Suppressor macrophage treated with lipopolysaccharide for 1 hour (primary cell): ENCODE measurements around the gene PHF20.
"Not testable (repeated sequence)": the region's sequence is repeated elsewhere in the genome, so short reads cannot be mapped to it uniquely, and the experiment has no call there.

ENCODE experiments used
- DNase-seq, 3 donors: peaks; one replicate each; pipeline ENCODE4 v3.0.0-alpha.2; 2020 to 2022

The PHF20 gene

DNA sequence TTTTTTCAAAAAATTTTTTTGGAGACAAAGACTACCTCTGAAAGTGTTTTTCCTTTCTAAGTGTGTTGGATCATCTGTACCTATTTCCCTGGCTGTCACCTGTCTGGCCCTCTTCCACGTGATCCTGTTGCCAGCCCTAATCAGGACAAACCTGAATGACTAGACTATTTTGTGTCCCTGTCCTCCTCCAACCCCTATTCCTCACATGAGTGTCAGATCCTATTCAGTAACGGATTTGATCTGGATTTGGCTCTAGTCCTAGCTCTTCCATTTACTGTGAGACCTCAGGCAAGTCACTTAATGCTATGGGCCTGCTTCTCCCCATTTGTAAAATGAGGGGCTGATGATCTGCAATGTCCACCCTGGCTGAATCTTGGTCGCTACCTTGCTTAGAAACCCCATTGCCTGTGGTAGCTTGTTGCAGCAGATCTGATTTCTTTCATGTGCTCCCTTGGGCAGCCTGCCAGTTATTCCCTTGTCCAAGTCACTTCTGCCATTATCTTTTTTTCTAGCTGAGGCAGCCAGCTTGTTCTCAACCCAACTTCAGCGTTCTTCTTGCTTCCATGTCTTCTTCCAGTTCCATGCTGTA lies 4.8 kb downstream of the PHF20 start:
- DNase-seq = no peak

DNA sequence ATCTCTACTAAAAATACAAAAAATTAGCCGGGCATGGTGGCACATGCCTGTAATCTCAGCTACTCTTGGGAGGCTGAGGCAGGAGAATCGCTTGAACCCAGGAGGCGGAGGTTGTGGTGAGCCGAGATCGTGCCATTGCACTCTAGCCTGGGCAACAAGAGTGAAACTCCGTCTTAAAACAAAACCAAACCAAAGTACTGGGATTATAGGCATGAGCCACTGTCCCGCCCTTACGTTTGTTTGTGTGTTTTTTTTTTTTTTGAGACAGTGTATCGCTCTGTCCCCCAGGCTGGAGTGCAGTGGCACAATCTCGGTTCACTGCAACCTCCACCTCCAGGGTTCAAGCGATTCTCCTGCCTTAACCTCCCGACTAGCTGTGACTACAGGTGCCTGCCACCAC lies 12.0 kb downstream of the PHF20 start:
- not testable (repeated sequence) for DNase-seq

DNA sequence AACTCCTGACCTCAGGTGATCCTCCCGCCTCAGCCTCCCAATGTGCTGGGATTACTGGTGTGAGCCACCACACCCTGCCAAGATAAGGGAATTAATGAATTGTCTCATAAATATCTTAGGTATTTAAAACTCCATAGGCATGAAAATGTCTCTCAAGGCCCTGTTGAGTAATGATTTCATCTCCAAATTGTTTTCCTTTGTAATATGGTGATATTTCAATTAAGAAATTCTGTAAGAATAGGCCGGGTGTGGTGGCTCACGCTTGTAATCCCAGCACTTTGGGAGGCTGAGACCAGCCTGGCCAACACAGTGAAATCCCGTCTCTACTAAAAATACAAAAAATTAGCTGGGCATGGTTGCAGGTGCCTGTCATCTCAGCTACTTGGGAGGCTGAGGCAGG lies 13.7 kb downstream of the PHF20 start:
- not testable (repeated sequence) for DNase-seq

DNA sequence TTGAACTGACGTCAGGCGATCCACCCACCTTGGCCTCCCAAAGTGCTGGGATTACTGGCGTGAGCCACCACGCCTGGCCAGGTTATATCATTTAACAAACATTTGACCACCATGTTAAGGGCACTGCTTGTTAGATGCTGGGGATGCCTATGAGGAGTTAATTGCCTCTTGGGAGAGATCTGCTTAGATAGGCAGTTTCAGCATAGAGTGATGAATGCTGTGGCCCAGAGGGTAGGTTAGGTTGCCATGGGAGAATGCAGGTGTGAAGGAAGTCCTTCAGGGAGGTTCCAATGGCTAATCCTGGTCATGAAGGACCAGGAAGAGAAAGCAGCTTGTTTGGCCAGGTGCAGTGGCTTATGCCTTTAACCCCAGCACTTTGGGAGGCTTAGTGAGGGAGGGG lies 17.0 kb downstream of the PHF20 start:
- DNase-seq = no peak

DNA sequence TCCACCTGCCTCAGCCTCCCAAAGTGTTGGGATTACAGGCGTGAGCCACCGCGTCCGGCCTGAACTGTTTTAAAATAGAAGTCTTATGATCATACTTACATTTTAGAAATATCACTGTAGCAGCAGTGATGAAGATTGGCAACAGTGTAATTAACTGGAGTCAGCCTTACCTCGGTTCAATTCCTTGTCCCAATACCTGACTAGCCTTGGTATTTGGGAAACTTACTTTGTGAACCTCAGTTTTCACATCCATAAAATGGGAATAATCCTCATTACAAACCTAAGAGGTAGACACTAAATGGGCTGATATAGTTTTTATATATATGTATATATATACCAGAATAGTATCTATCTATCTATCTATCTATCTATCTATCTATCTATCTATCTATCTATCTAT lies 19.3 kb downstream of the PHF20 start:
- DNase-seq = no peak

DNA sequence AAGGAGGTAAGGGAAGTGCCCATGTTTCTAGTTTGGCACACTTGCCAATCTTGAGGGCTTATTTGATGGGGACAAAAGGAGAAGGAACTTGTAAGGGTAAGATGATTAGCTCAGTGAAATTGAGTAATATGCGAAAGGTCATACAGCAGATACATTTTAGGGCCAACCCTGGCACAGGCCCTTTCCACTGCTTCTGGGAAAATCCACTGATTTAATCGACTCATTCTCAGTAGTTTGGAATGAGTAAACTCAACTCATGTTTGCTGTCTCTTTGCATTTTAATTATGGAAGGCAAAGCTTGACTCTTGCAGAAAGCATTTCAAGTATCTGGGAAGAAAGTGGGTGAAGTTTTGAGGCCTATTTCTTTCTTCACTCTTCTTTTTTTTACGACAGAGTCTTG lies 20.0 kb downstream of the PHF20 start:
- DNase-seq = peak; percentile 86 to 97 (median 94)

DNA sequence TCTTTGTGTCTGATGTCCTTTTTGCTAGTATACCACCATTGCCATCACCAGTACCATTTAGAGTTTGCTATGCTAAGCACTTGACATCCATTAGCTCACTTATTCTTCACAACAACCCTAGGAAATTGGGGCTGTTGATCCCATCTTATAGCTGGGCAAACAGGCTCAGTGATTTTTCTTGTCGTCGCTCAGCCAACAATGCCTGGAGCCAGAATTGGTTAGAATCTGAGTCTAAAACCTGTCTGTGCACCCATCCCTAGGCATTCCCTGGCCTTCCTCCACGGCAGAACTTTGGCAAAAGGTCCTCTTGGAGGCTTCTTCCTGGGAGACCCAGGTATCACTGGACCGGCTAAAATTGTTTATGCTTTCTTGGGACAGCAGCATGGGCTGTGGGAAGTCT lies 20.9 kb downstream of the PHF20 start:
- DNase-seq = no peak

DNA sequence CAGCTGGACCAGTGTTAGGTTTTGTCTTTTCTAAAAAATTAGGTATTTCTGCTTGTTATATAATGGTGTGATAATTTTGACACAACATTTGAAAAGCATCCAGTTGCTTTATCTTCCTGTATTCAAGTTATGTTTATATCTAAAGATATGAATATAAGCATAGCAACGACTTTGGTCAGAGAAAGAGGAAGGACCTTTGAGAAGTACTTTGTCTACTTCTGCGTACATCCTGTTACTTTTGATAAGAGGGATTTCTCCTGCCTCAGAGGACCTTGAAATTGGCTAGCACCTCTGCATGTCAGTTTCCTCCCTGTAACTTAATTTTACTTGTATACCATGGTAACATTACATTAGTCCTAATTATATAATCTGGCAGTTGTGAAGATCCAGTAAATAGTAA lies 24.8 kb downstream of the PHF20 start:
- DNase-seq = peak; percentile 14 to 29 (median 26)

DNA sequence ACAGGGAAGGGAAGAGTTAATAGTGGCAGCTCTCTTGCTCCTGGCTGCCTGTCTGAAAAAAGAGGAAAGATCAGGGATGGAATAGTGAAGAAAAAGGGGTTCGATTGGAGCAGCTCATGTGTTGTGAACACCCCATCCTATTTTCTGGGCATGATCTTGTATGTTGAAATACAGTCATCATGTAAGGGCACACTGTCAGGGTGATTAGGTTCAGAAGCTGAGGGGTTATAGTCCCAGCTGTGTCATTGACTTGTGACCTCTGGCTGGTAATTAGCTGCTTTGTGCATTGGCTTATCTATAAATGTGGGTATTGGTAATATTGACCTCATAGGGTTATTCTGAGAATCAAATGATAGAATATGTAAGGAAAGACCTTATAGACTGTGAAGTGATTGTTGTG lies 30.1 kb downstream of the PHF20 start:
- no peak for DNase-seq

DNA sequence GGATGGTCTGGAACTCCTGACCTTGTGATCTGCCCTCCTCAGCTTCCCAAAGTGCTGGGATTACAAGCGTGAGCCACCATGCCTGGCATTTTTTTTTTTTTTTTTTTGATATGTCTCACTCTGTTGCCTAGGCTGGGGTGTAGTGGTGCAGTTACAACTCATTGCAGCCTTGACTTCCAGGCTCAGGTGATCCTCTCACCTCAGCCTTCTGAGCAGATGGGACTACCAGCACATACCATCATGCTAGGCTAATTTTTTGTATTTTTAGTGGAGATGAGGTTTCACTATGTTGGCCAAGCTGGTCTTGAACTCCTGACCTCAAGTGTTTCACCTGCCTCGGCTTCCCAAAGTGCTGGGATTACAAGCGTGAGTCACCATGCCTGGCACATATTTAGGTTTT lies 34.3 kb downstream of the PHF20 start:
- no peak for DNase-seq

DNA sequence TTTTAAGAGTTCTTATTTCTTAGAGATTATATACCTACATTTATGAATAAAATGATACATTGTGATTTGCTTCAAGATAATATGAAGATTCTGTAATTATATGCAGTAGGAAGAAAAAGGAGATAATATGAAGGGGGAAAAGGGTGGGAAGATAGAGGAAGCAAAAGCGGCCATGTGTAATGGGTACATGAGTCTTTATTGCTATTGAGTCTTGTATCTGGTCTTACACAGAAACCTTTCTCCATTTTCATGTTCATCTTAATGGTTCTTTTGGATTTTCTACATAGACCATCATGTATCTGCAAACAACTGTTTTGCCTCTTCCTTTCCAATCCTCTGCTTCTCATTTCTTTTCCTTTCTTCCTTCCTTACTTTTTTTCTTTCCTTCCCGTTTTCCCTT lies 36.1 kb downstream of the PHF20 start:
- DNase-seq = no peak

DNA sequence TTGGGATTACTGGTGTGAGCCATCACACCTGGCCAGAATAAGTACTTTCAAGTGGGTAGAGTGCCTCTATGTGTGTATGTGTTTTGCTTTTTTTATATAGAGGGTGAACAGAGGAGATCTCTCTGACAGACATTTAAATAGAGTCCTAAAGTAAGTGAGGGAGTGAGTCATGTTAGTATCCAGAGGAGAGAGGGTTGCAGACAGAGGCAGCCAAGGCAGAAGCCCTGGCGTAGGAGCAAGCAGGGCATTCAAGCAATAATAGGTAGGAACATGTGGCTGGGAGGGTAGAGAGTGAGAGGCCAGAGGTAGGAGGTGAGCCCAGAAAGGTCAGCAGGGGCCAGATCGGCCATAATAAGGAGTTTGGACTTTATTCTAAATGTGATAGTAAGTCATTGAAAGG lies 48.9 kb downstream of the PHF20 start:
- no peak for DNase-seq

DNA sequence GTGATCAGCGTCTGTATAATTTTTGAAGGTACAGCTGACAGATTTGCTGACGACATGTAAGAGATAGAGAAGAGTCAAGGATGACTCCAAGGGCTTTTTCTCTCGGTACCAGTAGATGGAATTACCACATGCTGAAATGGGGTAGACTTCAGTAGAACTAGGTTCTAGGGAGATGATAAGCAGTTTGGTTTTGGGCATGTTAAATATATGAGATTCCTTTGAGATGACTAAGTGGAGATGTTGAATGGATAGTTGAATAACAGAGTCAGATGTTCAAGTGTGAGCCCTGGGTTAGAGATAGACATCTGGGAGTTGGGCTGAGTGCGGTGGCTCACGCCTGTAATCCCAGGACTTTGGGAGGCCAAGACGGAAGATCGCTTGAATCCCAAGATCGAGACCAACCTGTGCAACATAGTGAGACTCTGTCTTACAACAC lies 50.0 kb downstream of the PHF20 start:
- DNase-seq = no peak

DNA sequence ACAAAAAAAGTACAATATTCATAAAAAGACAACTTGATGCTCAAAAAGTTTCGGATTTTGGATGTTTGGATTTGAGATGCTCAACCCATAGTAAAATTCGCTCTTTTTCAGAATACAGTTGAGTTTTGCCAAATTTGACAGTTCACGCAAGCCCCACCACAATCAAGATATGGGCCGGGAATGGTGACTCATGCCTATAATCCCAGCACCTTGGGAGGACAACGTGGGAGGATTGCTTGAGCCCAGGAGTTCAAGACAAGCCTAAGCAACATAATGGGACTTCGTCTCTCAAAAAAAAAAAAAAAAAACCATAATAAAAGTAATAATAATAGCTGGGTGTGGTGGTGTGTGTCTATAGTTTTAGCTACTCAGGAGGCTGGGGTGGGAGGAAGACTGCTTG lies 51.3 kb downstream of the PHF20 start:
- no peak for DNase-seq

DNA sequence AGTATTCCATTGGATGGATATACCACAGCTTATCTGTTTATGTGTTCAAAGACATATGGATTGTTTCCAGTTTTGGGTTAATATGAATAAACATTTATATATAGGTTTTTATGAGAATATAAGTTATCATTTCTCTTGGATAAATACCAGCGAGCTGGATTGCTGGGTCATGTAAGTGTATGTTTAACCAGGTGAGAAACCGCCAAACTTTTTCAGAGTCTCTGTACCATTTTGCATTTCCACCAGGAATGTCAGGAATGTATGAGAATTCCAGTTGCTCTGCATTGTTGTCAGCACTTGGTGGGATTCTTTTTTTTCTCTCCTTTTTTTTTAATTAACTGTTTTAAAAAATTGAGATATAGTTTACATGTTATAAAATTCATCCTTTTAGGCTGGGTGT lies 52.1 kb downstream of the PHF20 start:
- no peak for DNase-seq

DNA sequence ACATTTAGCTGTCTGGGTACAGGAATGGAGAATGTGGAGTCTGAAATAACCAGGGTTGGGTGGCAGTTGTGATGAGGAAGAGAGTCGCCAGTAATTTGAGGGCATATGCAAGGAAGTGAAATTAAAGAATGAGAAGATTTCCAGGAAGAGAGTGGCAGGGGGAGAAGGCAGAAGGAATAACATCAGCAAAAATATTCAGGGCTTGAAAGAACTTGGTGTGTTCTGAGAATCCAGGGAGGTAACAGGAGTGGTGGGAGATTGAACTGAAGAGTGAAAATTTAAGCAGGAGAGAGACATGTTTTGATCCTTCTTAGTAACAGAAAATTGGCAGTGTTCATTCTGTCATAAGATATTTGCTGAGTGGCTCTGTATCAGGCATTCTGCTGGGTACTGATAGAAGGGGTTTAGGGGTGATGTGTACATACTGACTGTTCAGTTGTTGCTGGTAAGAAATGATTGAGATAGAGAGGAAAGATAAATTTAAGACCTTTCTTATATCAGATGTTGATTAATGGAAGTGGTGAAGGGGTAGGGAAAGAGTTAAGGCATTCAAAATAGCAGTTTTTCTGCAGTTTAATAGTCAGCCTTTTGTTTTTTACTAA lies 54.7 kb downstream of the PHF20 start:
- peak; percentile 11 to 29 (median 12) for DNase-seq

DNA sequence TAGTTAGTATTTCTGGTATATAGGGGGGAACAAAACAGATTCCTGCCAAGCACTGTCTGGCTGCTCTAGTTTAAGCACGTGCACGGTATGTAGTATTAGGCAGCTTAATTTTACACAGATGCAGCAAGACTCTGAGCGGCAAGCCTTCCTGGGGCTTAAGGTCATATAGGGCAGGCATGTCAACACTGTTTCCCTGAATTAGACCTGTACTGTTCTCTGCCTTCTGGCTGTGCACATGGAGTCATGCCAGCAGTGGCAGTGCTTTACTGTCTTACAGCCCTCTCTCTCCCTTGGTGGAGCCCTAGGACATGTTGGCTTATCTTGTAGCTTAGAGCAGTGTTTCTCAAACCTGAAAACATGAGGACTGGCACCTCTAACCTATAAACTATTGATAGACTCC lies 56.6 kb downstream of the PHF20 start:
- no peak for DNase-seq

DNA sequence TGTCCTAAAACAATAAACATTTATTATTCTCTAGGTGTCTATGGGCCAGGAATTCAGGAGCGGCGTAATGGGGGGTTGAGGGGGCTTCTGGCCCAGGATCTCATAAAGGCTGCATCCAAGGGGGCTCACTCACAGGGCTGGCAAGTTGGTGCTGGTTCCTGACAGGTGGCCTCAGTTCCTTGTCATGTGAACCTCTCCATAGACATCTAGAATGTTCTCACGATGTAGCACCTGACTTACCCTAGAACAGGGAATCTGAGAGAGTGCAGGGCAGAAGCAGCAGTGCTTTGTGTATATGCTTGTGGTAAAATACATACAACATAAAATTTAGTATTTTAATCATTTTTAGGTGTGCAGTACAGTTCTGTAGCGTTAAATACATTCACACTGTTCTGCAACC lies 57.1 kb downstream of the PHF20 start:
- DNase-seq = no peak

DNA sequence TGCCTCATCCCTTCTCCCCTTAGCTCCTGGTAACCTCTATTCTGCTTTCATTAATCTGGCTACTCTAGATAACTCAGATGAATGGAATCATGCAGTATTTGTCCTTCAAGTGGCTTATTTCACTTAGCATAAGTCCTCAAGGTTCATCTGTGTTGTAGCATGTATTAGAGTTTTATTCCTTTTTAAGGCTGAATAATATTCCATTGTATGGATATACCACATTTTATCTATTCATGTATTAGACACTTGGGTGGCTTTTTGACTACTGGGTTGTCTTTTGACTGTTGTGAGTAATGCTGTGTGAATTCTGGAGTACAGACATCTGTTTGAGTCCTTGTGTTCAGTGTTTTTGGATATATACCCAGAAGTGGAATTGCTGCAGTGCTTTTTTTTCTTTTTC lies 58.4 kb downstream of the PHF20 start:
- DNase-seq = no peak

DNA sequence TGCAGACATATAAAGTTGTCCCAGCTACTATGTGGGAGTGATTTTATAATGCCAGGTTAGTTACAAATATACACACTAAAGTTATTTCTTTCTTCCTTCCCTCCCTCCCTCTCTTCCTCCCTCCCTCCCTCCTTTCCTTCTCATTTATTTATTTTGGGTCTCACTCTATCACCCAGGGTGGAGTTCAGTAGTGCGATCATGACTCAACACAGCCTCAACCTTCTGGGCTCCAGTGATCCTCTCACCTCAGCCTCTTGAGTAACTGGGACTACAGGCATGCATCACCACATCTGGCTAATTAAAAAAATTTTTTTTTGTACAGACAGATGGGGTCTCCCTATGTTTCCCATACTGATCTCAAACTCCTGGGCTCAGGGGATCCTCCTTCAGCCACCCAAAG lies 59.2 kb downstream of the PHF20 start:
- no peak for DNase-seq

DNA sequence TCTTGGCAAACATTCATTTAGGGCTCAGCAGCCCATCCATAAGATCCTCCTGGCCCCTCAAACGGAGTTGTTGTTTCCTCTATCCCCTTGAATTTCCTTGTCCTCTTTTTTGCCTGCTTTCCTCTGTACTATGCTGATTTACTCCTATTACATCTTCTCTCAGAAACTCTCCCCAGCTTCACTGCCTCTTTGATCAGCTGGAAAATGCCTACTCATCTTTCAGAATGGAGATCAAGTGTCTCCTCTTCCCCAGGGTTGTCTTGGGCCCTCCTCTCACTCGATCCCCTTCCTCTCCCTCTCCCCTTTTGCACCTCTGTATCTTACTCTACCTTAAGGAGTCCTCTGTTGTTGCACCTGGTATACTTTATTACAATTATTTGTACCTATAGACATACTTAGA lies 60.2 kb downstream of the PHF20 start:
- DNase-seq = no peak

DNA sequence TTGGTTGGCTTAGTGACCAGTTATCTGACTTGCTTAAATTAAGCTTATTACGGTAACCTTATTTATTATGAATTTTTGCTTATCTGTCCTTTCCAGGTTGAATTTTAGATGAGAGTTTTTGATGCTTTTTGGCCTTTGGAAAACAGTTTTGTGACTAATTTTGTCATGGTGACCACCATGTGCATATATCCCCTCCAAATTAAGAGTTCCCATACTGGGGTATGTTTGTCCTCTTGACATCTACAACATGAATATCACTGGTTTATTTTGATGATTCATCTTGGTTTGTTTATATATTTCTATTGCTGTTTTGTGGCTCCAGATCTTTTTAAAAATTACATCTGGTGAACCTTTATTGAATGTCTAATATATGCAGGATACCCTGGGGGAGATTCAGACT lies 61.4 kb downstream of the PHF20 start:
- DNase-seq = no peak

DNA sequence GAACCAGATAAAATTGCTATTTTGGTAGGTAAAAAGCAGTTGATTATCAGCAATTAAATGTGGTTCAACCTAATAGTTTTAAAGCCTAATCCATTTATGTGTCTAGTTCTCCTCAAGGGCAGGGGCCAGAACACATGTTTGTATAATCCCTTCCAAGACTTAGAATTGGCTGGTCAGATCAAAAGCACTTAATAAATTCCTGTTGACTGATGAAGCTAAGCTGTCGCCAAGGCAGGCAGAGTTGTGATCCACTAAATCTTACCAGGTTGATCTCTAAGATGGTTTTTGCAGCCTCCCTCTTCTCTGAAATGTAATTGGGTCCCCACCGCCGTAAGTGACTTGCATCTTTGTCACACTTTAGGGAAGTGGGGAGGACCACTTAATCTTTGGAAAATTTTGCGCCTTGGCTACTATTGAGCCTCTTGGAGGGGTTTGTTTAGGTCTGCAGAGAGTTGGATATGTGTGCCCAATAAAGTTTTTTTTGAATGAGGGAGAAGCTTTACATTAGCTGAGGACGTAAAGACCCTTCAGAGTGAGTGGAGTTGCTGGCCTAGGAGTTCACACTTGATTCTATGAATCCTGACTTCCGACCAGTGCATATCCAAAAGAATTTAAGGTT lies 65.9 kb downstream of the PHF20 start:
- DNase-seq = no peak

DNA sequence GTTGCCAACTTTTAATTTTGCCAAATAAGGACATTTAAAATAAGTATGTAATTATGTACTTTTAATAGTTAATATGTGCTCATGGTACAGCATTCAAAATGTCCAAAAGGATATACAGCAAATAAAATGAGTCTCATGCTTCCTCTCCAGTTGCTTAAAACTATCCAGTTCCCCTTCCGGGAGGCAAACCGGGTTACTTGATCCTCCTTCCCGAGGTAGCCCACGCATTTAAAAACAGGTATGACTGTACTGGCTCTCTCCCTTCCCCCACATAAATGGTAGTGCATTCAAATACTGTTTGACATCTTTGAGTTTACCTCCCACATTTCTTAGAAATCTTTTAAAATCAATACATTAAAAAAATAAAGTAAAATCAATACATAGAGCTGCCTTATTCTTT lies 66.4 kb downstream of the PHF20 start:
- no peak for DNase-seq

DNA sequence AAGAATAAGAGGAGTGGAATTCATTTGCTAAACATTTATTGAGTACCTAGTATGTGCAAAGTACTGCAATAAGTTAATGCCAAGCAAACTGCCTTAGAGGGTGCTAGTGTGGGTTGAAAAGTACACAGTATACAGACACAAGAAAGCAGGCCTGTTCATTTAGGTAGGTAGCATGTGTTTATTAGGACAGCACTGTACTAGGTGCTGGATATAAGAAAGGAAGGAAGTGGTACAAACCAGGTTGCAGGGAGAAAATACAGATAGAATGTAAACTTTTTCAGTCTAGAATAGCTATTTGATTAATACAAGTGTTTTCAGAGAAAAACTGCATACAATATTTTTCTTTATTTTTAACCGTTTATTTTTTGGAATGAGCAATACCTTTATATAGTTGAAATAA lies 68.1 kb downstream of the PHF20 start:
- no peak for DNase-seq
